Motor neuron (in vitro differentiated cells): ENCODE results near the gene FAF1. TPM values are rescaled to one million over a fixed set of nuclear protein-coding genes. Genes with fewer than 3 reads are reported as not detected.
A peak's percentile ranks its signal among the peaks of the same experiment; 100 is the strongest.

Experiments
- ATAC-seq, 8 experiments: fragments of 200-7000 bp; cut with Tn5 transposase; replicated peaks in 6 of 8; 2 replicates each; pipeline ENCODE4 v1.8.0; 2021; ENCODE audit warnings: mild to moderate bottlenecking in 8 of 8, moderate library complexity in 8 of 8
- H3K27ac ChIP-seq, 2 donors: fragments of 250-450 bp; sonication (Bioruptor Pico); 2 replicates each; pipeline ENCODE4 v1.9.0; 2021; ENCODE audit warnings: antibody characterized with exemption in 2 of 2, mild to moderate bottlenecking in 2 of 2, moderate library complexity in 1 of 2
- H3K4me1 ChIP-seq, 2 donors: fragments of 250-450 bp; sonication (Bioruptor Pico); replicated peaks in 1 of 2; 2 replicates each; pipeline ENCODE4 v1.6.1; 2021; ENCODE audit warnings: antibody characterized with exemption in 2 of 2, mild to moderate bottlenecking in 2 of 2, moderate library complexity in 1 of 2
- H3K4me3 ChIP-seq, 5 donors: fragments of 250-450 bp; sonication (Bioruptor Pico); 2 replicates each; pipeline ENCODE4 v1.9.0; 2021; ENCODE audit warnings: antibody characterized with exemption in 5 of 5, mild to moderate bottlenecking in 5 of 5, moderate library complexity in 4 of 5
- WGBS, 10 experiments: fragments of 450-650 bp; shearing (Covaris generic); methylation state at CpG; one replicate each; pipeline ENCODE4 v1.0.0; 2022; 5-methylcytosine and 5-hydroxymethylcytosine counted together
- in situ Hi-C, 9 experiments: fragments of 400-800 bp; cut with MboI; loops; one replicate each; pipeline ENCODE4 v1.15.0; 2021; ENCODE audit warnings: low sequenced_read_pairs in 9 of 9, low pct_unique_long_range_greater_than_20kb in 2 of 9; ENCODE audit not compliant: unreplicated experiment in 9 of 9
- total RNA-seq, 8 experiments: library from RNA; unstranded; fragments of 300-600 nt; gene quantifications; 2 replicates each; pipeline versions ENCODE4 v1.2.3 to v1.2.4, GENCODE V29; 2022

FAF1 gene
- total RNA-seq, 8 experiments from 2014 or later, result 26.3 to 79.4 (median 52.0) TPM

GRCh38 chr1:50474859-50475809, 484.9 kb downstream of the FAF1 start:
- ATAC-seq, result no peak
- Histone ChIP-seq H3K27ac (no peak overlapping the region), H3K4me1 (no peaks in the 10 kb centered on the region), H3K4me3 (no peak overlapping the region)
- in situ Hi-C loops, result no loop called here
- 76 to 94% (median 89%) methylated on average over 3 to 7 of the region's 7 CpGs; no CpG with 5 or more reads in 3 of the 10 experiments for WGBS, 10 experiments

GRCh38 chr1:50473513-50473912, 486.6 kb downstream of the FAF1 start:
- no peak overlapping the region for H3K27ac ChIP-seq
- H3K4me3 ChIP-seq, result no peak overlapping the region
- ATAC-seq, result no peak
- in situ Hi-C loops, result no loop called here
- no peaks in the 10 kb centered on the region for H3K4me1 ChIP-seq

DNA sequence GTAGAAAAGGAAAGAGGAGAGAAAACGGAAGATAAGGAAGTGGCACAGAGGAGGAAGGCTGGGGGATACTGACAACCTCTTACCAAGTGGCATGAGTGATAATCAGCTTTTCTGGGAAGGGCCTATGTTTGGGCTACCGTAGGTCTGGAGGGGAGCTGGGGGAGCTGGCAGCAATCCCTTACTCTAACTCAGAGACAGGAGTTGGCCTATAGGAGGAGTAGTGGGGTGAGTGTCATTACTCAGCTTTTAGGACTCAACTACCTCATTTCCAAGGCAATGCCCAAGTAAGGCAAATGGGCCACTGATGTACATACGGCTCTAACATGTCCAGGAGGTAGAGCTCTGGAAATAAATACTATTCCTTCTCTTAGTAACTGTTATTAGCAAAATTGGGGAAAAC, 488.1 kb downstream of the FAF1 start:
- Histone ChIP-seq H3K4me1 (no peaks in the 10 kb centered on the region), H3K27ac (no peak overlapping the region), H3K4me3 (no peak overlapping the region)
- 80 to 100% (median 94%) methylated on average over 1 to 3 of the region's 3 CpGs for WGBS, 10 experiments
- in situ Hi-C loops, result no loop called here
- ATAC-seq, result no peak

- 95 to 100% (median 100%) methylated on average over 1 to 2 of the region's 2 CpGs; no CpG with 5 or more reads in 4 of the 10 experiments for WGBS, 10 experiments
- in situ Hi-C loops, result no loop called here
- Histone ChIP-seq H3K27ac (no peak overlapping the region), H3K4me1 (no peaks in the 10 kb centered on the region), H3K4me3 (no peak overlapping the region)
- no peak for ATAC-seq
Observed at GRCh38 chr1:50462964-50463363, 497.1 kb downstream of the FAF1 start.

DNA sequence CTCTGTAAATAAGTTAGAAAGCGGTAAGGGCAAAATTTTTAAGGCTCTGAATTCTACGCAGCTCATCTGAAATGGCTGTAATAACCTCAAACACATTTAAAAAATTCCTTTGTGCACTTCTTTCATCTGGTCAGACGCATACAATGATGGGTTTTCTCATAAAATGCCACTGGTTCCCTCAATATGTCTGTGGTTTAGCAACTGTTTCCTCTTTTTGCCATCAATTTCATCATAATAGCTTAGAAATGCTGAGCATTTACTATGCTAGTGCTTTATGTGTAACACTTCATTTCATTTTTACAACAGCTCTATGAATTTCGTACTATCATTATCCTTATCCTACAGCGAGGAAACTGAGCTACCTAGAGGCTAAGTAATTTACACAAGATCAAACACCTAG, 501.6 kb downstream of the FAF1 start:
- in situ Hi-C loops, result no loop called here

DNA sequence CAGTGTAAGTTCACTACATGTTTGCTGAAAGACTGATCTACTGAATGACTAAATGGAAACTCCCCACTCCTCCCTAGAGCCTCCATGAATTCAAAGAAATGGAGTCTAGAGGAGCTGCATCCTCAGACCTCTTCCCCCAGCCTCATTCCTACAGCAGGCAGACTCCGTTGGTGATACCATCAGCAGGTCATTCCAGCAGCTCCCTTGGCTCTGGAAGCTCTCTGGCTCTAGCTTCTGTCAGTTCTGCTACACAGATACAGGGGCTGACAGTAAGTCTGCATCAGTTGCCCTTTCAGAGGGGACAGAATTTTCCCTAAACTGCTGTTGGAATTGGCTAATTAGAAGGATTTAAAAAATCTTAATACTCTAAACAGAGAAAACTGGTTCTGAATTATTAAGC, 505.2 kb downstream of the FAF1 start:
- no peak overlapping the region for H3K27ac ChIP-seq
- WGBS, 10 experiments, result 80 to 100% (median 87%) methylated on average over 1 of the region's 1 CpG; no CpG with 5 or more reads in 4 of the 10 experiments
- no peaks in the 10 kb centered on the region for H3K4me1 ChIP-seq
- ATAC-seq, result no peak
- in situ Hi-C loops, result no loop called here
- no peak overlapping the region for H3K4me3 ChIP-seq

More for the DNA sequence above, 501.6 kb downstream of the FAF1 start:
- ATAC-seq, result no peak
- Histone ChIP-seq H3K4me1 (no peaks in the 10 kb centered on the region), H3K4me3 (no peak overlapping the region), H3K27ac (no peak overlapping the region)
- WGBS, 10 experiments, result 90 to 100% (median 100%) methylated on average over 2 to 5 of the region's 5 CpGs

DNA sequence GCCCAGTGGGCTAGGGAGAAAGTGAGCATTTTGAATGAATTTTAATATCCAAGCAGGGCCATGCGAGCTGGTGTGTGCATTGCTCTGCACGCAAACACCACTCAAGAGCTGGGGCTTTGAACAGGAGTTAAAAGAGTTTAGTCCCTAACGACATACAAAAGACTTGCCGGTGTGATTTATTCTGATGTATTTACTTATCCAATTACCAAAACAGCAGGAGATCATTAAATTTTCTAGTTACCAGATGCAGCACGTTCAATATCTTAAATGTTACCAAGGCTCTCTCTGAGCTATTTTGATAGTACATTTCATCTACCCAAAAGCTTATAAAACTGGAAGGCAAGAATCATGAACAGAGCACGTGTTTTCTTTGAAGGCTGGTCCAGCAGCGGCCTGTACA, 506.8 kb downstream of the FAF1 start:
- Histone ChIP-seq H3K27ac (no peak overlapping the region), H3K4me3 (no peak overlapping the region), H3K4me1 (no peaks in the 10 kb centered on the region)
- in situ Hi-C loops, result no loop called here
- no peak for ATAC-seq
- WGBS, 10 experiments, result 29 to 93% (median 72%) methylated on average over 1 to 7 of the region's 7 CpGs; no CpG with 5 or more reads in 1 of the 10 experiments

- H3K27ac ChIP-seq, result no peak overlapping the region
- ATAC-seq, result no peak
- no peaks in the 10 kb centered on the region for H3K4me1 ChIP-seq
- WGBS, 10 experiments, result 80 to 100% (median 88%) methylated on average over 1 of the region's 1 CpG; no CpG with 5 or more reads in 5 of the 10 experiments
- H3K4me3 ChIP-seq, result no peak overlapping the region
- in situ Hi-C loops, result no loop called here
Observed at GRCh38 chr1:50452700-50453099, 507.4 kb downstream of the FAF1 start.

DNA sequence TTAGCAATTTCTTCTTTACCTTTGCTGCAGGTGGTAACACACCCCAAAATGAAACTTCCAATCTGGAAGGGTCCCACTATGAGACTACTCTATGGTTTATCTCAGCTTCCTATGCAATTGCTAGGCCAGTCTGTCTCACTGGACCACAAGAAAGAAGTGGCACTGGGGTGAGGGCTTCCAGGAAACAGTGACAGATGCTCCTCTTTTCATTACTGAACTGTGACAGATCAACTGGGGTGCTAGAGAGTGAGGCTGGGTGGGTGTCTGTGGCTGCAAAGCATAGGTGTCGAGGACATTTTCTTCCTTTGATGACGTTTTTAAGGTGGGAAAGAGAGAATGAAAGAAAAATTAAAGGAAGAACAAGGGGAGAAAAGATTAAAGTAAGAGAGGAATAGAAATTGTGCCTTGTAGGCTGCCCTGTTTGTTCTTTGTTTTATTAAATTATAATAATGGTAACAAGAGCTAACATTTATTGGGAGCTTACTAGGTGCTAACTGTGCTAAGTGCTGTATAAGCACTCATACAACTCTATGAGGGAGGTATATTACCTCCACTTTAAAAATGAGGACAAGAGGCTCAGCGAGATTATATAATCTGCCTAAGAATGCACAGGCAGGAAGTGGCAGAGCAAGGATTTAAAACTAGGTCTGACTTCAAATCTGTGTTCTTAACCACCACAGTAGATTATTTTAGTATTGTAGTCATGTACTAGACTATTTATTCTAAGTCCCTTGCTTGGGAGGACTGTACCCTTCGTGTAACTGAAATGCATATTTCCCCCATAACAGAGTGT, 509.0 kb downstream of the FAF1 start:
- Histone ChIP-seq H3K27ac (no peak overlapping the region), H3K4me3 (no peak overlapping the region), H3K4me1 (no peaks in the 10 kb centered on the region)
- no peak for ATAC-seq
- 70 to 96% (median 87%) methylated on average over 2 to 4 of the region's 4 CpGs for WGBS, 10 experiments
- in situ Hi-C loops, result no loop called here

GRCh38 chr1:50447961-50448360, 512.1 kb downstream of the FAF1 start:
- in situ Hi-C loops, result no loop called here
- Histone ChIP-seq H3K4me3 (no peak overlapping the region), H3K27ac (no peak overlapping the region), H3K4me1 (no peaks in the 10 kb centered on the region)
- no peak for ATAC-seq
- WGBS, 10 experiments, result 80 to 100% (median 100%) methylated on average over 1 of the region's 1 CpG; no CpG with 5 or more reads in 3 of the 10 experiments

GRCh38 chr1:50441183-50441582, 518.9 kb downstream of the FAF1 start:
- in situ Hi-C loops, result no loop called here
- no peak for ATAC-seq
- no peak overlapping the region for H3K27ac ChIP-seq
- whole genome bisulfite sequencing, 10 experiments, result 86 to 100% (median 99%) methylated on average over 1 to 6 of the region's 6 CpGs; no CpG with 5 or more reads in 2 of the 10 experiments
- no peaks in the 10 kb centered on the region for H3K4me1 ChIP-seq
- no peak overlapping the region for H3K4me3 ChIP-seq

DNA sequence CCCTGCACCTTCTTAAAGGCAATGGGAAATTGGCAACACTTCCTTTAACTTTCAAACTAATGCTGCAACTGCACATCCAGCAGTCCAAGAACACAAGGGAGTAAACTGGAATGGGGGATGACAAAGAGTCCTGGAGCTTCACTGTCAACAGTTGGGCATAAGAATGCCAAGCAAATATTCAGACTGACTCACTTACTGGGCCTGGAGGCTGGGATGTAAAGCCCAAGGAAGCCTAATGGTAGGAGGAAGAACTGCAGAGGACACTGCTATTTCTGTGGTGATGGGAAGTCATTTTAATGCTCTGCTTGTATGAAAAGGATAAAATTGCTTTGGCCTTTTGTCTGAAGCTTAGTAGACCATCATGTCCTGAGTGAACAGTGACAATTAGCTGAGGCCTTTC, 521.1 kb downstream of the FAF1 start:
- Histone ChIP-seq H3K4me3 (no peak overlapping the region), H3K27ac (no peak overlapping the region), H3K4me1 (no peaks in the 10 kb centered on the region)
- in situ Hi-C loops, result no loop called here
- ATAC-seq, result peak in 2 of 8 experiments; percentile 21 to 42

DNA sequence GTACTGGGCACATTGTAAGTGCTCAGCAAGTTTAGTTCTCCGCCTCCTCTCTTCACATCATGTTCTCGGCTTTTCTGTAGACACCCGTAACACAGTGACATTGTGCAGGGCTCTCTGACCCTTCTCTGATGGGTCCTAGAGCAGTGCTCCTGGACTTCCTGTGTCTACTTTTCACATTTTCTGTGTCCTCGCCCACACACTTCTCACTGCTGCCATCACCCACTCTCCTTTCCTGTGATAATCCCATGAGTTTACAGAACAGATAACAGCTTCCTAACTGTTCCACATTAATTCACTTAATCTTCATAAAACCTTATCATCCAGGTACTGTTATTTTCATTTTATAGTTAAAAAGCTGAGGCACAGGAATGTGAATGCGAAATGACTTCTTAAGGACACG, 523.6 kb downstream of the FAF1 start:
- in situ Hi-C loops, result no loop called here

More for the DNA sequence above, 523.6 kb downstream of the FAF1 start:
- Histone ChIP-seq H3K27ac (no peak overlapping the region), H3K4me1 (no peaks in the 10 kb centered on the region), H3K4me3 (no peak overlapping the region)
- no peak for ATAC-seq
- 81 to 100% (median 92%) methylated on average over 2 to 6 of the region's 6 CpGs; no CpG with 5 or more reads in 1 of the 10 experiments for WGBS, 10 experiments
